Activated CD8-positive, alpha-beta memory T cell treated with anti-CD3 and anti-CD28 coated beads for 24 hours (primary cell): ENCODE measurements around the gene UBQLN1.
"Not testable (repeated sequence)": the region's sequence is repeated elsewhere in the genome, so short reads cannot be mapped to it uniquely, and the experiment has no call there.

Source experiments
- DNase-seq: peaks from one replicate; pipeline ENCODE4 v3.0.0-alpha.2; 2020

UBQLN1 gene

GRCh38 chr9:83630938-83631457, 76.8 kb downstream of the UBQLN1 start:
- DNase-seq: no peak

- DNase-seq: no peak
Measured at GRCh38 chr9:83629433-83630104, 78.2 kb downstream of the UBQLN1 start.

GRCh38 chr9:83628540-83628939, 79.2 kb downstream of the UBQLN1 start:
- DNase-seq: no peak

- no peak for DNase-seq
Measured at GRCh38 chr9:83625178-83625577, 82.6 kb downstream of the UBQLN1 start.

- no peak for DNase-seq
Measured at GRCh38 chr9:83623679-83624076, 84.1 kb downstream of the UBQLN1 start.

GRCh38 chr9:83622939-83623678, 84.6 kb downstream of the UBQLN1 start, which contains the start of gene IDNK:
Gene IDNK (plus strand): TSS chr9:83623143. CDS start chr9:83623172, 29 bp downstream.
- peak; percentile 87 for DNase-seq

GRCh38 chr9:83622433-83622938, 85.3 kb downstream of the UBQLN1 start:
- DNase-seq: peak; percentile 87

- peak; percentile 64 for DNase-seq
Measured at GRCh38 chr9:83620841-83621636, 86.7 kb downstream of the UBQLN1 start.

GRCh38 chr9:83617299-83617698, 90.5 kb downstream of the UBQLN1 start:
- DNase-seq: no peak

GRCh38 chr9:83613298-83613697, 94.5 kb downstream of the UBQLN1 start:
- not testable (repeated sequence) for DNase-seq
